GM19351 (cell line): Measurements from ENCODE around the gene GNAO1.

Experiments used
- ATAC-seq: cut with Tn5 transposase; IDR thresholded peaks from one replicate; pipeline ENCODE4 v1.9.1; 2021; ENCODE audit warnings: mild to moderate bottlenecking, moderate library complexity; ENCODE audit not compliant: unreplicated experiment

The GNAO1 gene

GRCh38 chr16:56328276-56329022 lies 137.2 kb downstream of the GNAO1 start:
- ATAC-seq = no peak

DNA sequence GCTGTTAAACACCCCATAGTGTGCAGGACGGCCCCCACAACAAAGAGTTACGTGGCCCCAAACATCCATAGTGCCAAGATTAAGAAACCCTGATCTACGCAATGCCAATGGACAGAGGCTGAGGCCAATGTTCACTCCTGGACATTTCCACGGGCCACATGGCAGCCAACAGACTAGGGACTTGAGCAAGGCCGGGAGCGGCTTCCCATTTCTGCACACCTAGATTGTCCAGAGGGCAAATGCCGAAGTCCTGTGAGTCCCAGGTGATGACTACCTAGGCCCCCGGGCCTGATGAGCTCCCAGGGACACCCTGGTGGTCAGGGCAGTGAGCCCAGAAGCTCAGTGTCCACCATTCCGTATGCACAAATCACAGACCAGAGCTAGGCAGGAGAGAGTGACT lies 138.6 kb downstream of the GNAO1 start:
- no peak for ATAC-seq

DNA sequence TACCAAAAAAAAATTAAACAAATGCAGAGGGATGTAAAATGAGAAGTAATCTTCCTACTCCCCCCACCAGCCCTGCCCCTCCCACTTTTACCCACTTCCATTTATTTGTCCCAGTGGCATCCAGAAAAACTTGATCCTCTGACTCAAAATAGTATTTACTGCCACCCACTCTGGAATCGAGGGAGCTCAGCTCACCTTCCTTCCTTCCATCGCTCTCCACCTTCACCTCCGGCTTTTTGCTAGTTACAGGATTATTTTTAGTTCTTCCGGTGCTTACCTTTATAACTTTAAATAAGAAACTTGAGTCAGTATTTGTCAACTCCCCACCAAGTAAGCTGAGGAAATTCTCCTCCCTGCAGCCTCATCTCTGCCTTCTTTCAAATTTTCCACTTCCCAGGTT lies 139.2 kb downstream of the GNAO1 start:
- ATAC-seq = no peak

- no peak for ATAC-seq
These were observed 140.1 kb downstream of the GNAO1 start for GRCh38 chr16:56331399-56331798.

DNA sequence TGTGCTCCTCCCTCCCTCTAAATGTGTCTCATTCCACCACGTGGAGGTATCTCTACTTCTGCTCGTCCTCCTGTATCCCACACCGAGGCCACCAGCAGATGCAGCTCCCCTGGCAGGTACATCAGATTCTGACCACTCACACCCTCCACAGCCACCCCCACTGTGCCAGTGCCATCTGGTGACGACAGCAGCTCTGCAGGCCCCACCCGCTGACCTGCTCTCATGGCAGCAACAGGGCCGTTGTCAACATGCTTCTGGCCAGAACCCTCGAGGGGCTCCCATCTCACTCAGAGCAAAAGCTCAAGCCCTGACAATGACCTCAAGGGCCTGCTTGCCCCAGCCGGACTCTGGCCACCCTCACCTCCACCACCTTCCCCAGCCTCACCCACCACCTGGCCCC lies 140.6 kb downstream of the GNAO1 start:
- ATAC-seq = no peak

GRCh38 chr16:56332464-56333079 lies 141.3 kb downstream of the GNAO1 start:
- no peak for ATAC-seq

GRCh38 chr16:56334761-56335160 lies 143.5 kb downstream of the GNAO1 start:
- no peak for ATAC-seq

DNA sequence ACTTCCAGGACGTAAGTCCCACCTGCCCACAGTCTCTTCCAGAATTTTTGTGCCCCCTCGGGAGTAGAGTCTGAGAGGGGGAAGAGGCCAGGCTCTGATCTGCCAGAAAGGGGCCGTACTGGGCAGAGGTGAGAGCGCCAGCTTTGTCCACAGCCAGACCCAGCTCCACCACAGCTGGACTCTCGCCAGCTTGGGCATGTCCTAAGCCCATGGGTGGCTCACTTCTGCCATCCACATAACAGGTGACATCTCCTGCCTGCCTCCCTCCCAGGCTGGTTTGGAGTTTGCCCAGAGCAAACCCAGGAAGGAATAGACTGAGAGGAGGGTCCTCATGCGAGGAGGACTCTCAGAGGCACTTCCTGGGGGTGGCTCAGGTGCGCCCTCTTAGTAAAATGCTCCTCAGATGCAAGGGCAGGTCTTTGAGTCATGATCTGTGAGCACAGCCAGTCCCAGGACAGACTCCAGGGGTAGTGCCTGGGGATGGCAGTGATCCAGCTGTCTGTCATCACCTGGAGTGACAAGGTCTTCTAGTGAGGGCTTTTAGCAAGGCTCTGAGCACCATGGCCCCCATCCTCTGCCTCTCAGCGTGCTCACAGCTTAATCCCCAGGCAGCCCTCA lies 144.9 kb downstream of the GNAO1 start:
- no peak for ATAC-seq

DNA sequence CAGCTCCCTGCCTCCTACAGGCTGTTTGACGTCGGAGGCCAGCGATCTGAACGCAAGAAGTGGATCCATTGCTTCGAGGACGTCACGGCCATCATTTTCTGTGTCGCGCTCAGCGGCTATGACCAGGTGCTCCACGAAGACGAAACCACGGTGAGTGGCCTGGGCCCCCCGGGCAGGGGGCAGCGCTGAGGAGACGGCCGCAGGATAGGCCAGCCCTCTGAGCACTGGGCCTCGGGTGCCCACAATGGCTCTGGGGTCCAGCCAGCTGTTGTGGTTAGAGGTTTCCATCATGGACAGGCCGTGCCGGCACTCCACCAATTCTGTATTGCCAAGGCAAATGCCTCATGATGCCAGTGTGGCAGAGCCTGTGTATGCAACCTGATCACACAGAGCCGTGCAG lies 145.4 kb downstream of the GNAO1 start:
- no peak for ATAC-seq

- no peak for ATAC-seq
These were observed 146.0 kb downstream of the GNAO1 start for GRCh38 chr16:56337131-56337857.

GRCh38 chr16:56337858-56338325 lies 146.6 kb downstream of the GNAO1 start:
- no peak for ATAC-seq

GRCh38 chr16:56338566-56339318 lies 147.5 kb downstream of the GNAO1 start:
- no peak for ATAC-seq

DNA sequence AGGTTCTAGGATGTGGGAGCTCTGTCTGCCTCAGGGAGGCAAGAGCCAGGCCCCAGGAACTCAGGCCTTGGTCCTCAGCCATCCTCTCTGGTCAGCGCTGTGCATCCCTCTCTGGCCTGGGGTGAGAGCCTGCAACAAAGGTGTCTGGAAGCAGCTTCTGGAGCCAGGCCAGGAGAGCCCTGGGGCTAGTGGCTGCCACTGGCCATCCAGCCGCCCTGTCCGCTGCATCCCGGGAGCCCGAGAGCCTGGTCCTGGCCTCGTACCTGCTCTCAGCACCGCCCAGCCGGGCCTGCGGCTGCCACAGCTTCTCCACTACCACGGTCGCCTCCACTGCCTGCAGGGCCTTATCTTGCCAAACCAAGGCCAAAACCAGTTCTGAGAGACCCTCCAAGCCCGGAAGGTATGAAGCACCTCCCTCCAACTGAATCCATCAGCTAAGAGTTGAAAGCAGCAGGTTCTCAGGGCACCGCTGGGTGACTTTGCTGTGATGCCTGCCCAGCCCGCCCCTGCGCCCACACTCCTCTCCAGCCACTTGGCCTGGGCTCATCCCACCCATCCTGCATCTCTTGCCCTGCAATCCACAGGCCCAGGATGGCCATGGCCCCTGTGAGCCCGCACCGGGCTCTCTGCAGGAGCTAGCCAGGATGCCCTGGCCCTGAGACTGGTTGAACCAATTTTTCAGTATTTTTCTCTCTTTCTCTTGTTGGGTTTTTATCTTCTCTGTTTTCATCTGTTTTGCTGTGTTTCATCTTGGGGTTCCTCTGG lies 148.3 kb downstream of the GNAO1 start:
- no peak for ATAC-seq

- no peak for ATAC-seq
These were observed 149.1 kb downstream of the GNAO1 start for GRCh38 chr16:56340416-56340815.

DNA sequence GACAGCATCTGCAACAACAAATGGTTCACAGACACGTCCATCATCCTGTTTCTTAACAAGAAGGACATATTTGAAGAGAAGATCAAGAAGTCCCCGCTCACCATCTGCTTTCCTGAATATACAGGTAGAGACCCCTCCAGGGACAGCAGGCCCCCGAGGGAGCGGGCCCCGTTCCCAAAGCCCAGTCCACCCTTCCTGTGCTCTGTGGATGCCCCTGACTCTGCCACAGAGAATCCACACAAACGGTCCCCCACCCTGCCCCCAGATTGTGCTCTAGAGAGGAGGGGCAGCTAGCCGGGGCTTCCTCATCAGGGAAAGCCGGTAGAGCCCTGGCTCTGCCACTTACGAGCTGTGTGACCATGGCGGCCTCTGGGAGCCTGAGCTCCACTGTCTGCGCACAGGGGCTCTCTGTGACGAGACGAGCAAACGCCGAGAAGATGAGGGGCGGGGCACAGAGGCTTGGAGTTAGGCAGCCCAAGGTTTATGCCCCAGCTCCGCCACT lies 149.6 kb downstream of the GNAO1 start:
- no peak for ATAC-seq

- no peak for ATAC-seq
These were observed 150.5 kb downstream of the GNAO1 start for GRCh38 chr16:56341656-56342399.

DNA sequence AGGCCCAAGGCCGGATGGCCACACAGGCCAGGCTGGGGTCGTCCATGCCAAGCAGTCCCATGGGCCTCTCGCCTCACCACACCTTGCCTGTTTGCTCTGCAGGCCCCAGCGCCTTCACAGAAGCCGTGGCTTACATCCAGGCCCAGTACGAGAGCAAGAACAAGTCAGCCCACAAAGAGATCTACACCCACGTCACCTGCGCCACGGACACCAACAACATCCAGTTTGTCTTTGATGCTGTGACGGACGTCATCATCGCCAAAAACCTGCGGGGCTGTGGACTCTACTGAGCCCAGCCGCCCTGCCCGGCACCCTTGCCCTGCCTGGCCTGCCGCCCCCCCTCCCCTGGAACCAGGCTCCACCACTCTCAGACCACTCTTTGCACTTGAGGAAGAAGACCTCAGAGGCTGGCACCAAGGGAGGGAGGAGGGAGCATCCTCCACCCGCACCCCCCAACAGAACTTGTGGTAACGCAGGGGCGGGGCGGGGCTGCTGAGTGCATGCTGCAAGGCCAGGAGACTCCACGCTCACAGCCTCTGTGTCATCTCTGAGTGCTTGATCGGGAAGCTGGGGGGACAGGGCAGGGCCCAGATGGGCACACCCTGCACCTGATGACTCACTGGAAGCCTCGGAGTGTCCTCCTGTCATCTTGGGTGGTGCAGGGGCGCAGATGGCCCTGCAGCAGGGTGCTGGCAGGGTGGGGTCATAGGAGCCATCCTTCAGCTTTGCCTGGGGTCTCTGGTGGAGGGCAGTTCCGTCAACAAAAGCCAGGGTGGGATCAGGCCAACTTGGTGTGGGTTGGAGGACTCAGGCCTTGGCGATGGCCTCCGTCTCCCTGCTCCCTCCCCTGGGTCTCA lies 152.6 kb downstream of the GNAO1 start:
- ATAC-seq = no peak
